Mesodermal cell (in vitro differentiated cells): ENCODE results near the gene DDX20. TPM values are rescaled to one million over a fixed set of nuclear protein-coding genes. Genes with fewer than 3 reads are reported as not detected.

ENCODE experiments used
- H3K27ac ChIP-seq: 2 replicates; pipeline ENCODE4 v1.7.0; 2013; ENCODE audit warnings: mild to moderate bottlenecking, low read depth, low read length, moderate library complexity; ENCODE audit not compliant: severe bottlenecking
- H3K36me3 ChIP-seq: 2 replicates; pipeline ENCODE4 v1.7.1; 2013; ENCODE audit warnings: mild to moderate bottlenecking, low read length, moderate library complexity; ENCODE audit not compliant: control insufficient read depth, insufficient read depth
- H3K4me1 ChIP-seq: one replicate; pipeline ENCODE4 v1.7.1; 2013; ENCODE audit warnings: mild to moderate bottlenecking, low read length; ENCODE audit not compliant: insufficient read depth, control insufficient read depth, poor library complexity, severe bottlenecking
- H3K4me3 ChIP-seq: 2 replicates; pipeline ENCODE4 v1.7.0; 2013; ENCODE audit warnings: low read length, control low read depth, mild to moderate bottlenecking; ENCODE audit not compliant: insufficient read depth, poor library complexity, severe bottlenecking; ENCODE audit errors: extremely low read depth
- H3K9me3 ChIP-seq: 2 replicates; pipeline ENCODE4 v1.7.1; 2013; ENCODE audit warnings: mild to moderate bottlenecking, low read length, moderate library complexity; ENCODE audit not compliant: control insufficient read depth
- WGBS, 2 experiments: methylation state at CpG; one replicate each; pipeline ENCODE4 v1.1.5; 2013; ENCODE audit warnings: missing lambda C conversion rate in 2 of 2; ENCODE audit not compliant: insufficient coverage in 2 of 2; 5-methylcytosine and 5-hydroxymethylcytosine counted together
- polyA plus RNA-seq, 2 experiments: library from polyadenylated mRNA; stranded (reverse); fragments of 50-300 nt; gene quantifications; one replicate each; pipeline ENCODE4 v1.2.3, GENCODE V29; 2013

DDX20 gene
- polyA plus RNA-seq (2013, experiment 1 of 2): 12.6 TPM
- polyA plus RNA-seq (2013, experiment 2 of 2): 13.7 TPM

GRCh38 chr1:111755331-111756123, at the start of gene DDX20:
Gene DDX20 (plus strand): TSS chr1:111755901. CDS start chr1:111755925, 24 bp downstream.
- Histone ChIP-seq H3K27ac (peak within 1 kb of the TSS; percentile 98), H3K36me3 (peaks cover 29% of the 10 kb centered on the region), H3K4me3 (peak within 1 kb of the TSS; percentile 86), H3K4me1 (peaks cover 6% of the 10 kb centered on the region), H3K9me3 (no peaks in the 10 kb centered on the region)
- WGBS, 2 experiments: 0% methylated on average over 50 to 56 of the region's 67 CpGs

- Histone ChIP-seq H3K36me3 (peaks cover 58% of the 10 kb centered on the region), H3K4me1 (no peaks in the 10 kb centered on the region), H3K4me3 (no peak overlapping the region), H3K9me3 (no peaks in the 10 kb centered on the region), H3K27ac (no peak overlapping the region)
- no CpG with 5 or more reads among the region's 2 CpGs for whole genome bisulfite sequencing, 2 experiments
These were observed 48.8 kb upstream of the DDX20 start for GRCh38 chr1:111706921-111707320.

- Histone ChIP-seq H3K4me3 (no peak overlapping the region), H3K36me3 (peaks cover 53% of the 10 kb centered on the region), H3K9me3 (no peaks in the 10 kb centered on the region), H3K4me1 (no peaks in the 10 kb centered on the region), H3K27ac (no peak overlapping the region)
- WGBS, 2 experiments: 74 to 93% methylated on average over 5 of the region's 9 CpGs
These were observed 47.8 kb upstream of the DDX20 start for GRCh38 chr1:111707906-111708305.

GRCh38 chr1:111709986-111710385, 45.7 kb upstream of the DDX20 start:
- Histone ChIP-seq H3K9me3 (no peaks in the 10 kb centered on the region), H3K4me1 (no peaks in the 10 kb centered on the region), H3K27ac (no peak overlapping the region), H3K4me3 (no peak overlapping the region), H3K36me3 (peaks cover 40% of the 10 kb centered on the region)
- no CpG with 5 or more reads among the region's 1 CpG for WGBS, 2 experiments

GRCh38 chr1:111716333-111716732, 39.4 kb upstream of the DDX20 start:
- no peak overlapping the region for H3K4me3 ChIP-seq
- WGBS, 2 experiments: 67% methylated on average over 1 of the region's 3 CpGs; no CpG with 5 or more reads in 1 of the 2 experiments
- no peak overlapping the region for H3K27ac ChIP-seq
- H3K36me3 ChIP-seq: peaks cover 10% of the 10 kb centered on the region
- no peaks in the 10 kb centered on the region for H3K9me3 ChIP-seq
- H3K4me1 ChIP-seq: no peaks in the 10 kb centered on the region

- Histone ChIP-seq H3K9me3 (no peaks in the 10 kb centered on the region), H3K4me3 (no peak overlapping the region), H3K36me3 (peaks cover 10% of the 10 kb centered on the region), H3K27ac (no peak overlapping the region), H3K4me1 (no peaks in the 10 kb centered on the region)
- WGBS, 2 experiments: 94 to 100% methylated on average over 2 of the region's 2 CpGs
These were observed 38.3 kb upstream of the DDX20 start for GRCh38 chr1:111717450-111717849.

GRCh38 chr1:111719135-111719534, 36.6 kb upstream of the DDX20 start:
- no peaks in the 10 kb centered on the region for H3K4me1 ChIP-seq
- peaks cover 10% of the 10 kb centered on the region for H3K36me3 ChIP-seq
- no peak overlapping the region for H3K4me3 ChIP-seq
- H3K9me3 ChIP-seq: no peaks in the 10 kb centered on the region
- WGBS, 2 experiments: 97 to 100% methylated on average over 2 to 3 of the region's 5 CpGs
- H3K27ac ChIP-seq: no peak overlapping the region

- Histone ChIP-seq H3K27ac (no peak overlapping the region), H3K4me3 (no peak overlapping the region), H3K4me1 (no peaks in the 10 kb centered on the region), H3K36me3 (peaks cover 10% of the 10 kb centered on the region), H3K9me3 (no peaks in the 10 kb centered on the region)
- 65 to 86% methylated on average over 2 of the region's 4 CpGs for WGBS, 2 experiments
These were observed 36.0 kb upstream of the DDX20 start for GRCh38 chr1:111719674-111720132.

- Histone ChIP-seq H3K9me3 (no peaks in the 10 kb centered on the region), H3K36me3 (peaks cover 10% of the 10 kb centered on the region), H3K4me1 (no peaks in the 10 kb centered on the region), H3K27ac (no peak overlapping the region), H3K4me3 (no peak overlapping the region)
- WGBS, 2 experiments: 86 to 93% methylated on average over 4 to 5 of the region's 7 CpGs
These were observed 35.3 kb upstream of the DDX20 start for GRCh38 chr1:111720274-111720976.

GRCh38 chr1:111720977-111721786, 34.5 kb upstream of the DDX20 start:
- H3K9me3 ChIP-seq: no peaks in the 10 kb centered on the region

More at GRCh38 chr1:111720977-111721786, 34.5 kb upstream of the DDX20 start:
- H3K36me3 ChIP-seq: peaks cover 13% of the 10 kb centered on the region
- whole genome bisulfite sequencing, 2 experiments: 86 to 96% methylated on average over 8 to 10 of the region's 10 CpGs
- no peak overlapping the region for H3K27ac ChIP-seq
- no peaks in the 10 kb centered on the region for H3K4me1 ChIP-seq
- no peak overlapping the region for H3K4me3 ChIP-seq
